GM18870 (cell line): ENCODE measurements around the gene PTPN6.

Experiments used
- ATAC-seq: cut with Tn5 transposase; IDR thresholded peaks from one replicate; pipeline ENCODE4 v1.9.1; 2021; ENCODE audit warnings: moderate library complexity; ENCODE audit not compliant: unreplicated experiment

The PTPN6 gene

GRCh38 chr12:6954316-6955107 lies 3.4 kb downstream of the PTPN6 start:
- ATAC-seq = no peak

DNA sequence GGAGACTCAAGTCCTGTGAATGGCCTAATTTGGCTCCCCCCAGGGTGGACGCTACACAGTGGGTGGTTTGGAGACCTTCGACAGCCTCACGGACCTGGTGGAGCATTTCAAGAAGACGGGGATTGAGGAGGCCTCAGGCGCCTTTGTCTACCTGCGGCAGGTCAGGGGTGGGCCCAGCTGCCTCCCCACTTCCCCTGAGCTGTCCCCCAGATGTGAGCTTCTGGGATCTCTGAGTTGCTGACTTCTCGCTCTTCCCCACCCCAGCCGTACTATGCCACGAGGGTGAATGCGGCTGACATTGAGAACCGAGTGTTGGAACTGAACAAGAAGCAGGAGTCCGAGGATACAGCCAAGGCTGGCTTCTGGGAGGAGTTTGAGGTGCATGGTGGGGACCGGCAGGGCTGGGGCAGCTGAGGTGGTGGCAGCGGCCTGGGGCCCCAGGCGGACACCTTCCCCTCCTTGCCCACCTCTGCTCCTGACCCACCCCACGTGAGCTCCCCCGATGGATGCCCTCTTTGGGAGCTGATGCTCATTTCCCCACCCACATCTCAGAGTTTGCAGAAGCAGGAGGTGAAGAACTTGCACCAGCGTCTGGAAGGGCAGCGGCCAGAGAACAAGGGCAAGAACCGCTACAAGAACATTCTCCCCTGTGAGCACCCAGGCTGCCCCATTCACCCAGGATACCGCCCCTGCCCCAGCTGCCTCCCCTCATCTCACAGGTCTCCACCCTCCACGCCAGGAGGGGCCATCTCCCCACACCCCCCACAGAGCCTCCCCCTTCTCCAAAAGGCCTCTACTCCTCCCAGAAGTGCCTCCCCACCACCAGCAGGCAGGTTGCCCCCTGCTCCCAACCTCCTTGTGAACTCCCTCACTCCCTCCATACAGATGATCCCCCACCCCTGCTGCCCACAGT lies 4.2 kb downstream of the PTPN6 start:
- no peak for ATAC-seq

- ATAC-seq = no peak
These were observed 5.0 kb downstream of the PTPN6 start for GRCh38 chr12:6956021-6956727.

- ATAC-seq = no peak
These were observed 6.1 kb downstream of the PTPN6 start for GRCh38 chr12:6957151-6957701.

GRCh38 chr12:6957741-6958608 lies 6.8 kb downstream of the PTPN6 start:
- no peak for ATAC-seq

- peak; percentile 3 for ATAC-seq
These were observed 7.5 kb downstream of the PTPN6 start for GRCh38 chr12:6958609-6959057.

- ATAC-seq = peak; percentile 46
These were observed 8.1 kb downstream of the PTPN6 start for GRCh38 chr12:6959058-6959804.

- ATAC-seq = no peak
These were observed 8.8 kb downstream of the PTPN6 start for GRCh38 chr12:6959805-6960592.

- no peak for ATAC-seq
These were observed 9.6 kb downstream of the PTPN6 start for GRCh38 chr12:6960593-6961277.

GRCh38 chr12:6961278-6961694 lies 10.1 kb downstream of the PTPN6 start:
- ATAC-seq = no peak

DNA sequence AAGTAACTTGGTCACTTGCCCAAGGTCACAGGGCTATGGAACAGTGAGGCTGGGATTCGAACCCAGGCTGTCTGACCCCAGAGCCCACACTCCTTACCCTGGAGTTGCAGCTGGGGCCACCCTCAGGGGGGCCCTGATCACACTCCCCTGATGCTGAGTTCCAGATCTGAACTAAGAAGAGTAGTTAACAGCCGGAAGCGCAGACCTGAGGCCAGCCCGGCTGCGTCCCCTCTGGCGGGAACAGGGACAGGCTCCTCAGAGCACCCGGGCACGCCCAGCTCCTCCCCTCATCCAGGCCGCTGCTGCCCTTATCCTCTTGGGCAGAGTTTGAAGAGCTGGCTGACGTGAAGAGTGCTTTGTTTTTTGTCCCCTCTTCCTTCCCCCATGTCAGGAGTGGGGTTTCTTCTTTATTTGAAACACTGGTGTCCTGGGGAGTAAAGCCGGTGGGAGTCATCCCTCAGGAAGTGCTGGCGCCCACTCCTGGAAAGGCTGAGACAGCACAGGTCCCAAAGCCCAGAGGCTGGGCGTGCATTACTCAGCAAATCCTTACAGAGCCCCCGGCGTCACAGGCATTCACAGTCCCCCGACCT lies 10.6 kb downstream of the PTPN6 start:
- no peak for ATAC-seq

- ATAC-seq = no peak
These were observed 11.3 kb downstream of the PTPN6 start for GRCh38 chr12:6962285-6963015.

DNA sequence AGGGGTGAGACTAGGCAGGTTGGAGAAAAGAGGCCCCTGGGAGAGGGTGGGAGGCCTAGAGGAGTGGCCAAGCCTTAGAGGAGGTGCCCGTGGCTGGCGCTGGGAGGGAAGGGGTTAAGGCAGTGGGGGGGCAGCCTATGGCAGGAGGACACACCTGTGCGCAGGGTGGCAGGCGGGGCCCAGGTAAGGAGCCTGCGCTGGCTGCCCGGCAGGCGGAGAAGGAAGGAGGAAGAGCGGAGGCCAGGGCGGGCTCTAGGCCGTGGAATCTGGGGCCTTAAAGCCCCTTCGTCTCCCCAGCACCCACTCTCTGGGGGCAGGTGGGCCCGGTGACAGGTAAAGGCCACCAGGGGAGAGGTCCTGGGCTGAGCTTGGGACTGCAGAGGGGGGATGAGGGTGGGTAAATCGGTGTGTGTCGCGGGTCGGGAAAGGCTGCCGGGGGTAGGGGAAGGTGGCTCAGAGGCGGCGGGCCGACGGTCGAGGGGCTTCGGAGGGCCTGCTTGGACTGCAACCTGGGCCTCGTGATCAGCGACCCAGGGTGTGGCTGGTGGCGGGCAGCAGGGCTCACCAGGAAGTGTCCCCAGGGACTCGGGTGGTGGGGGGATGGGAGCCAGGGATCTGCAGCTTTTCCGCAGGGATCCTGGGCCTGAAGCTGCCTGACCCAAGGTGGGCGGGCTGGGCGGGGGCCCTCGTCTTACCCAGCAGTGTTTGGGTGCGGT lies 12.0 kb downstream of the PTPN6 start:
- no peak for ATAC-seq

DNA sequence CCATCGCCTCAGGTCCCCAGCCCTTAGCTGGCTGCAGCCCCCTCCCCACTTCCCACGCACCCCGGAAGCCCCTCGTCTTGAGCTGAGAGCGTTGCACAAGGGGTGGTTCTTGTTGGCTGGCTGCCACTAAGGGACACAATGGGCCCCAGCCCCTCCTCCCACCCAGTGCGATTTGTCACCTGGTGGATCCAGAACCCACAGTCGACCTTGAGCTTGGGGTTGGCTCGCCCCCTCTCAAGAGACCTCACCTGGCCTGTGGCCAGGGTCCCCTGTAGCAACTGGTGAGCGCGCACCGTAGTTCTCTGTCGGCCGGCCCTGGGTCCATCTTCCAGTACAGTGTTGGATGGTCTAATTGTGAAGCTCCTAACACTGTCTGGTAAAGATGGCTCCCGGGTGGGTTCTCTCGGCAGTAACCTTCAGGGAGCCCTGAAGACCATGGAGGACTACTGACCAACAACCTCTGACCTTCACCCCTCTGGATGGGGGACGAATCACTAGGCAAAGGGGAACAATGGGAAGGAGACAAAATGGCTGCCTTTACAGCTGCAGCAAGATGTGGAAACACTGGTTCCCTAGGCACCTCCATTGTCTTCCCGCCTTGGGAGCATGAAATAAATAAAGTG lies 12.7 kb downstream of the PTPN6 start:
- ATAC-seq = no peak

DNA sequence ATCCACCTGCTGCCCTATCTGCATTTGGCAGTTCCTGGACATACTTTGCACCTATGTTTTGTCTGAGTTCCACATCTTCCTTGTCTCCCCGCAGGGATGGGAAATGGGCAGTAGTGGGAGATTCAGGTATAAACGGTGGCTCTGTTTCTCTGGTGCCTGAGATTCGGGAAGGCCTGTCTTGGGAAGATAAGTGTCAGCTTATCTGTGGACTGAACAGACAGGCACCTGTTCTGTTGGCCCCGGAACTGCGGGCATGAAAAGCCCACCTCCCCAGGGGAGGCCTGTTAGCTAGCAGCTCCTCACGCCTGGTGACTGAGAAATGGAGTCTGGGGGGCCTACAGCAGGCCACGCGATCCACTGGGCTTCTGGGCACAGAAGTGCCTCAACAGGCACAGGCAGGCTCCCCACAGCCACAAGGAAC lies 13.5 kb downstream of the PTPN6 start:
- no peak for ATAC-seq
